ENCODE data around the gene RASSF6. TPM values are rescaled to one million over a fixed set of nuclear protein-coding genes. Genes with fewer than 3 reads are reported as not detected.

Gene RASSF6
- total RNA-seq, 2 donors from 2014 or later, result 6.2 to 17.5 TPM

GRCh38 chr4:73621357-73621756 is 1.1 kb upstream of the RASSF6 start:
- no peak for TF ChIP-seq POLR2AphosphoS5 (IDR thresholded peaks at IDR 0.05)
- TF ChIP-seq POLR2A (IDR thresholded peaks at IDR 0.05), result no peak
- TF ChIP-seq, protein P1, sequence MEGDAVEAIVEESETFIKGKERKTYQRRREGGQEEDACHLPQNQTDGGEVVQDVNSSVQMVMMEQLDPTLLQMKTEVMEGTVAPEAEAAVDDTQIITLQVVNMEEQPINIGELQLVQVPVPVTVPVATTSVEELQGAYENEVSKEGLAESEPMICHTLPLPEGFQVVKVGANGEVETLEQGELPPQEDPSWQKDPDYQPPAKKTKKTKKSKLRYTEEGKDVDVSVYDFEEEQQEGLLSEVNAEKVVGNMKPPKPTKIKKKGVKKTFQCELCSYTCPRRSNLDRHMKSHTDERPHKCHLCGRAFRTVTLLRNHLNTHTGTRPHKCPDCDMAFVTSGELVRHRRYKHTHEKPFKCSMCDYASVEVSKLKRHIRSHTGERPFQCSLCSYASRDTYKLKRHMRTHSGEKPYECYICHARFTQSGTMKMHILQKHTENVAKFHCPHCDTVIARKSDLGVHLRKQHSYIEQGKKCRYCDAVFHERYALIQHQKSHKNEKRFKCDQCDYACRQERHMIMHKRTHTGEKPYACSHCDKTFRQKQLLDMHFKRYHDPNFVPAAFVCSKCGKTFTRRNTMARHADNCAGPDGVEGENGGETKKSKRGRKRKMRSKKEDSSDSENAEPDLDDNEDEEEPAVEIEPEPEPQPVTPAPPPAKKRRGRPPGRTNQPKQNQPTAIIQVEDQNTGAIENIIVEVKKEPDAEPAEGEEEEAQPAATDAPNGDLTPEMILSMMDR (IDR thresholded peaks at IDR 0.05), result no peak
- H3K27ac ChIP-seq, result no peak overlapping the region
- intact Hi-C loops (cut with DNase I), result no loop called here
- H3K4me3 ChIP-seq, result no peak overlapping the region
- H3K4me1 ChIP-seq (replicated peaks), result peaks cover 2% of the 10 kb centered on the region
- DNase-seq (ENCODE audit: low spot score), result no peak
- H3K27me3 ChIP-seq (replicated peaks; ENCODE audit: insufficient read depth), result no peaks in the 10 kb centered on the region
- H3K9me3 ChIP-seq, result no peaks in the 10 kb centered on the region
- 65% methylated on average over 5 of the region's 5 CpGs for WGBS
- H3K36me3 ChIP-seq, result no peaks in the 10 kb centered on the region

- H3K9me3 ChIP-seq, result no peaks in the 10 kb centered on the region
- WGBS, result 25% methylated on average over 4 of the region's 4 CpGs
- intact Hi-C loops (cut with DNase I), result no loop called here
- peaks cover 3% of the 10 kb centered on the region for H3K4me1 ChIP-seq (replicated peaks)
- peak overlapping the region; percentile 25 to 43 for H3K4me3 ChIP-seq
- DNase-seq (ENCODE audit: low spot score), result no peak
- no peak for TF ChIP-seq POLR2AphosphoS5 (IDR thresholded peaks at IDR 0.05)
- TF ChIP-seq, protein P1 (IDR thresholded peaks at IDR 0.05), result no peak
- TF ChIP-seq POLR2A (IDR thresholded peaks at IDR 0.05), result no peak
- no peaks in the 10 kb centered on the region for H3K27me3 ChIP-seq (replicated peaks; ENCODE audit: insufficient read depth)
- H3K27ac ChIP-seq, result peak overlapping the region in 1 of 2 donors; percentile 69
- no peaks in the 10 kb centered on the region for H3K36me3 ChIP-seq
Measured at GRCh38 chr4:73619346-73619745, 890 bp downstream of the RASSF6 start.

- no peak for DNase-seq (ENCODE audit: low spot score)
- H3K9me3 ChIP-seq, result no peaks in the 10 kb centered on the region
- H3K4me3 ChIP-seq, result no peak overlapping the region
- 26% methylated on average over 6 of the region's 6 CpGs for WGBS
- H3K27me3 ChIP-seq (replicated peaks; ENCODE audit: insufficient read depth), result no peaks in the 10 kb centered on the region
- intact Hi-C loops (cut with DNase I), result no loop called here
- TF ChIP-seq POLR2A (IDR thresholded peaks at IDR 0.05) (no peak), POLR2AphosphoS5 (IDR thresholded peaks at IDR 0.05) (no peak)
- TF ChIP-seq, protein P1 (IDR thresholded peaks at IDR 0.05), result peak in 1 of 4 experiments; percentile 7
- no peaks in the 10 kb centered on the region for H3K36me3 ChIP-seq
- H3K27ac ChIP-seq, result no peak overlapping the region
- H3K4me1 ChIP-seq (replicated peaks), result peaks cover 8% of the 10 kb centered on the region
Measured at GRCh38 chr4:73617256-73617655, 3.0 kb downstream of the RASSF6 start.

DNA sequence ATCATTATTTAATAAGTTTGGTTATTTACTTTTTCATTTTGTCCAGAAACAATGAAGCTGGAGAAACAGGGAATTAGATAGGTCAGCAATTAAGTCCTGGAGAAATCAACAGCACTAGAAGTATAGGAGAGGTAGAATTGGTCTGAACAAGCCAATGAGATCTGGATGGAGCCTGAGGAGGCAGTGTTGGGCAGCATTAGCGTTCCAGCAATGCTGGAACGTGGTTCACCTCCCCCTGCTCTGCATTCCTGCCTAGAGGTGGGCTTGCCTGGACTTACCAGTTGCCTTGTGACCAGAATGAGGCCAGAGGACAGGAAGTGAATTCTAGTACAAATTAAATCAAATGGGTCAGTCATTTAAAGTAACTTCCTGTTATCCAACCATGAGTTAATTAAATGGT is 4.6 kb downstream of the RASSF6 start:
- no peaks in the 10 kb centered on the region for H3K9me3 ChIP-seq
- H3K27ac ChIP-seq, result peak overlapping the region in 1 of 2 donors; percentile 2
- TF ChIP-seq POLR2A (IDR thresholded peaks at IDR 0.05) (no peak), POLR2AphosphoS5 (IDR thresholded peaks at IDR 0.05) (peak; percentile 34)
- TF ChIP-seq, protein P1 (IDR thresholded peaks at IDR 0.05), result no peak
- no peaks in the 10 kb centered on the region for H3K36me3 ChIP-seq
- H3K27me3 ChIP-seq (replicated peaks; ENCODE audit: insufficient read depth), result no peaks in the 10 kb centered on the region
- H3K4me1 ChIP-seq (replicated peaks), result peaks cover 6% of the 10 kb centered on the region
- no peak for DNase-seq (ENCODE audit: low spot score)
- no peak overlapping the region for H3K4me3 ChIP-seq
- 17% methylated on average over 2 of the region's 2 CpGs for WGBS
- intact Hi-C loops (cut with DNase I), result no loop called here

DNA sequence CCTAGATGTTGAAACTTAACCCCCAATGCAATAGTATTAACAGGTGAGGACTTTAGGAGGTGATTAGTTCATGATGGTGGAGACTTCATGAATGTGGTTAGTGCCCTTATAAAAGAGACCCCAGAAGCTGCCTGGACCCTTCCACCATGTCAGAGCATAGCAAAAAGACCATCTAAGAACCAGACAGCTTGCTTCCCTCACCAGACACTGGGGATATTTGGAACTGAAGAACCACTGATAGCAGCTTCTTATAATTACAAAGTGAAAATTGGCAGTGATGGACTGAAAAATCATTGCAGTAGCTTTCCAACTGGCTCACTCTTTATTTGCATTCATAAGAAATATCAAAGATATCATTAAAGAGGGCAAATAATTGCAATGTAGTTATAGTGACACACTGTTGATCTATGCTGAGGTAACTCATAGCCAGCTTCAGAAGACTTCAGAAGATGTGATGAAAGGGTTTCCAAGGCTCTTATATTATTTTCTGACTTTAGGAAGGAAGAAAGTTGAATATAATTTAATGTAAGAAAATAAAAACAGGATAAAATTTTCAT is 5.8 kb downstream of the RASSF6 start:
- no peak for TF ChIP-seq POLR2AphosphoS5 (IDR thresholded peaks at IDR 0.05)
- TF ChIP-seq POLR2A (IDR thresholded peaks at IDR 0.05), result no peak
- TF ChIP-seq, protein P1 (IDR thresholded peaks at IDR 0.05), result no peak
- intact Hi-C loops (cut with DNase I), result no loop called here
- no peak overlapping the region for H3K4me3 ChIP-seq
- H3K9me3 ChIP-seq, result no peaks in the 10 kb centered on the region
- DNase-seq (ENCODE audit: low spot score), result no peak
- H3K4me1 ChIP-seq (replicated peaks), result peaks cover 8% of the 10 kb centered on the region
- no peak overlapping the region for H3K27ac ChIP-seq
- H3K27me3 ChIP-seq (replicated peaks; ENCODE audit: insufficient read depth), result no peaks in the 10 kb centered on the region
- no peaks in the 10 kb centered on the region for H3K36me3 ChIP-seq
